Naive thymus-derived CD8-positive, alpha-beta T cell (primary cell): ENCODE results near the gene DLG5. TPM values are rescaled to one million over a fixed set of nuclear protein-coding genes. Genes with fewer than 3 reads are reported as not detected.
A peak's percentile ranks its signal among the peaks of the same experiment; 100 is the strongest.

Source experiments
- ATAC-seq, 2 donors: fragments of 150-1000 bp; cut with Tn5 transposase in 1 of 2; sonication (Bioruptor Pico), chemical (Tn5 transposase) in 1 of 2; 1 replicate in 1 of 2; 2 replicates in 1 of 2; pipeline ENCODE4 v1.10.0; 2021; ENCODE audit warnings: mild to moderate bottlenecking in 2 of 2, moderate library complexity in 2 of 2
- POLR2A ChIA-PET: fragments of 350-600 bp; sonication (Branson Sonifier 250); formaldehyde crosslinking; loops from one replicate; lab custom pipeline; 2021; ENCODE audit warnings: antibody characterized with exemption; lab: Charles Lee
- DNase-seq, 10 donors: peaks; one replicate each; pipeline versions ENCODE4 v3.0.0 to v3.0.0-alpha.2; 2020 to 2022
- H3K27ac Mint-ChIP-seq, 10 donors: one replicate each; pipeline ENCODE4 v1.8.0; 2020 to 2022; ENCODE audit warnings: mild to moderate bottlenecking in 10 of 10, mixed read lengths in 10 of 10, moderate library complexity in 4 of 10, inconsistent platforms in 1 of 10
- H3K27me3 Mint-ChIP-seq, 5 donors: one replicate each; pipeline ENCODE4 v1.8.0; 2021 to 2022; ENCODE audit warnings: mixed read lengths in 5 of 5
- H3K36me3 Mint-ChIP-seq, 3 donors: one replicate each; pipeline ENCODE4 v1.8.0; 2020 to 2022; ENCODE audit warnings: mixed read lengths in 3 of 3, mild to moderate bottlenecking in 2 of 3, inconsistent platforms in 1 of 3
- H3K4me1 Mint-ChIP-seq, 4 donors: one replicate each; pipeline ENCODE4 v1.8.0; 2021 to 2022; ENCODE audit warnings: mixed read lengths in 4 of 4
- H3K4me3 Mint-ChIP-seq, 10 donors: one replicate each; pipeline ENCODE4 v1.8.0; 2020 to 2022; ENCODE audit warnings: mild to moderate bottlenecking in 10 of 10, mixed read lengths in 10 of 10, moderate library complexity in 6 of 10, inconsistent platforms in 1 of 10
- H3K9me3 Mint-ChIP-seq, 9 donors: one replicate each; pipeline ENCODE4 v1.8.0; 2020 to 2022; ENCODE audit warnings: mixed read lengths in 9 of 9, mild to moderate bottlenecking in 3 of 9, inconsistent platforms in 1 of 9, moderate library complexity in 1 of 9
- polyA plus RNA-seq, 3 donors: library from polyadenylated mRNA; unstranded; fragments of 300-500 nt; fragmentation: Illumina TruSeq; gene quantifications; one replicate each; pipeline ENCODE4 v1.2.3, GENCODE V29; 2021
- total RNA-seq, 8 experiments: library from RNA in 2 of 8; stranded (reverse) in 2 of 8; gene quantifications; one replicate each; pipeline ENCODE4 v1.2.3 and lab custom pipeline; 2021 to 2026

The DLG5 gene
- total and polyA plus RNA-seq, 5 experiments from 2014 or later = 0.04 to 0.55 (median 0.42) TPM; not detected in 1

DNA sequence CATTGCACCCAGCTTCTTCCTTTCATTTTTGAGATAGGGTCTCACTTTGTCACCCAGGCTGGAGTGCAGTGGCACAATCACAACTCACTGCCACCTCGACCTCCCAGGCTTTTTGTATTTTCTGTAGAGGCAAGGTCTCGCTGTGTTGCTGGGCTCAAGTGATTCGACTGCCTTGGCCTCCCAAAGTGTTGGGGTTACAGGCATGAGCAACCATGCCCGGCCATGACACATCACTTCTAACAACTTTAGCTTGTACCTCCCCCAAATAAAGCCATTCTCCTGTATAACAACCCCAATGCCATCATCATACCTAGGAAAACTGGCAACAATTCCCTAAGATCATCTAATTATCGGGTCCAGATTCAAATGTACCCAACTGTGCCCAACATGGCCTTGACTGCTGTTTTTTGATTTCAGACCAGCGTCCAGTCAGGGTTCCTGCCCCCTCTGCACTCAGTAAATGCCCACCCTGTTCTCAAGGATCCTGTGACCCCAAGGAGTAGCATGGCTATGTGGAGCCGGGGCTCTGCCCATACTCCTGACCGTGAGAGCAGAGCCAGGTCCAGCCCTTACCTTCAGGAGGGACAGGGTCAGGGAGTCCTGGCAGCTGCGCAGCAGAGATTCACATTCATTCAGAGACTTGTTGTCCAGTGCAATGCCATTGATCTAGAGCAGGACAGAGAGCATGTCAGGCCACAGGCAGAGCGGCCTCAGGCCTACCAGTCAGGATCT, 102.6 kb downstream of the DLG5 start:
- Mint-ChIP-seq H3K36me3 (no peaks in the 10 kb centered on the region), H3K27me3 (no peaks in the 10 kb centered on the region), H3K27ac (no peak overlapping the region), H3K4me1 (peaks cover 0 to 1% (median 0%) of the 10 kb centered on the region in 4 donors), H3K9me3 (no peaks in the 10 kb centered on the region), H3K4me3 (no peak overlapping the region)
- ATAC-seq (no peak), DNase-seq (no peak)
- POLR2A ChIA-PET = no interaction called here

DNA sequence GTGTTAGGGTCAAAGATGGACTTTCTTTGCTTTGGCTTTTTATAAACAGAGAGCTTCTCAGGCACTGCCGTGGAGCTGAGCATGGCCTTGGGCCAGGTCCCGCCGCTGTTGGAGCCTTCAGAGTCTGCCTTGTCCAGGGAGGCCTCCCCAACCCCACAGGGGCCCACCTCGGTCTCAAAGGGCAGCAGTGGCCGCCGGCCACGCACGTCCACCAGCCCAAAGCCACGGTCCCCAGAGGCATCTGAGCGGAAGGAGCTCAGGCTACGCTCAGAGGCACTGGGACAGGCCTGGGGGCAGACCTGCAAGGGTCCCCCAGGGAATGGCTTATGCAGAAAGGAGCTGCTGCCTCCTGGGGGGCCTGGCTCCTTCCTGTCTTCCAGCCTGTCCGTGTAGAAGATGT, 105.0 kb downstream of the DLG5 start:
- DNase-seq = no peak
- POLR2A ChIA-PET = no interaction called here
- Mint-ChIP-seq H3K27ac (no peak overlapping the region), H3K27me3 (no peaks in the 10 kb centered on the region), H3K4me3 (no peak overlapping the region), H3K9me3 (no peaks in the 10 kb centered on the region), H3K4me1 (peaks cover 0 to 1% (median 0%) of the 10 kb centered on the region in 4 donors), H3K36me3 (no peaks in the 10 kb centered on the region)
- no peak for ATAC-seq

DNA sequence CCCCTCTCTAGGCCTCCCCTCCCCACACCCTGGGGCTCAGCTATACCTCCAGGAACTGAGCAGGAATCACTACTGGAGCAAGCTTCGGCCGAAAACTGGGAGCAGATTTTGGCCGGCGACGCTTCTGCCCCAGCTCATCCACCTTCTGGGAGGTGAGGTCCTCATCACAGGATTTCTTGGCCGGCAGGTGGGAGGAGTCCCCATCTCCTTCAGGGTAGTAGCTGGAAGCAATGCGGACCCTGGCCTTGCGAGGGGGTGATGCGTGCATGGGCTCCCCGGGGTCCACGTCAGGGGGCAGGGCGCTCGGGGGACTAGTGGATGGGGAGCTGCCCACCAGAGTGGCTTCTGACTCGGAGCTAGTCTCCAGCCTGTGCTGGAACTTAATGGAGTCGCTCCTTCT, 105.5 kb downstream of the DLG5 start:
- no peak for DNase-seq
- no peak for ATAC-seq
- Mint-ChIP-seq H3K4me3 (no peak overlapping the region), H3K27me3 (no peaks in the 10 kb centered on the region), H3K36me3 (no peaks in the 10 kb centered on the region), H3K27ac (peak overlapping the region in 1 of 10 donors; percentile 77), H3K4me1 (peaks cover 0 to 1% (median 0%) of the 10 kb centered on the region in 4 donors), H3K9me3 (no peaks in the 10 kb centered on the region)
- POLR2A ChIA-PET = no interaction called here

DNA sequence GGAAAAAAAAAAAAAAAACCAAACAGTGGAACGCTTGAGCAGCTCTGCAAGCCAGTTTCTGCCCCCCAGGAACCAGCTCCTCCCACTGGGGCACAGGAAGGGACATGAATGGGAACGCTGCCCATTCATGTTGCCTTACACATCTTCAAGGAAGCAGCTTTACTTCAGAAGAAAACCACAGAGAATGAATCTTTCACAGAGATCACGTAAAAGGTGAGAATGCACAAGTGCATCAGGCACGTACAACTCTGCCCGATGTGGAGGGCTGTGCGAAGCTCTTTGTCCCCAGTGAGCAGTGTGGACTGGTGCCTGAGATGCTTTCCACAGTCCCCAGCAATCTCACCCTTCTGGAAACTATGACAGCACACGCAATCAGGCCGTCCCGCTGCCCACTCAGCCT, 106.2 kb downstream of the DLG5 start:
- Mint-ChIP-seq H3K4me1 (peaks cover 0 to 1% (median 0%) of the 10 kb centered on the region in 4 donors), H3K9me3 (no peaks in the 10 kb centered on the region), H3K4me3 (no peak overlapping the region), H3K36me3 (no peaks in the 10 kb centered on the region), H3K27me3 (no peaks in the 10 kb centered on the region), H3K27ac (no peak overlapping the region)
- ATAC-seq (no peak), DNase-seq (no peak)
- POLR2A ChIA-PET = no interaction called here

DNA sequence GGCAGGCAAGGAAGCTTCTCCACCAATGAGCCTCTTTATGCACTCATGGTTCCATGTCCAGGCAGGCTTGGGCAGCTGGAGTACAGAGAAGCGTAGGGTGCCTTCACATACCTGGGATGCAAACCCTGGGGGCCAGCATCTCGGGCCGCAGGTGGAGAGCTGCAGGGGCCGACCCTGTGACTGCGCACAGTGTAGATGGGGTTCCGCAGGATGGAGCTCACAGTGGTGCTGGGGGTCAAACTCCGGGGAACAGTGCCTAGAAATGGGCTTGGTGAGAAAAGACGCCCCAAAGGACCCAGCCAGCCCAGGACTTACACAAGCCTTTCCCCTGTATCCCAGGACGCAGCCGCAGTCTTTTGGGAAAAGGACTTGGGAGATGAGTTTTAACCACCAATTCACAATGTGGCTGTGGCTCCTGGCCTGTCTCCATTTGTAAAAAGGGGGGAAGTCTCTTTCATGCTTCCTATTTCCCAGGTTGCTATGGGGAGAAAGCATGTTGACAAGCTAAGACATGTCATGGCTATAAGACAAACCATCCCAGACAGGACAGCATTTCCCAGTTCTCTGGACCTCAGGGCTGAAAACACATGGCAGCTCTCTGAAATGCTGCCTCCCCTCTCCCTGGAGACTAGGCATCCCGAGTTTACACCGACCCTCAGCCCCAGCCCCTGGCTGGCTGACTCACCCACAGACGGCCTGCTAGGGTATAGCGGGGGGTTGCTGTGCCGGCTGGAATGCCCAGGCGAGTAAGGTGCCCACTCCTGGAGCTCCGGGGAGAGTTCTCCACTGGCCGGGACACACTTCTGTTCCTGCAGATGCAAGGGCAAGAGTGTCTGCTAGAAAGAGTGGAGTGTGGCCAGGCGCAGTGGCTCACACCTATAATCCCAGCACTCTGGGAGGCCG, 107.1 kb downstream of the DLG5 start:
- ATAC-seq = no peak
- no peak overlapping the region for H3K4me3 Mint-ChIP-seq
- DNase-seq = no peak
- H3K27me3 Mint-ChIP-seq = no peaks in the 10 kb centered on the region
- H3K4me1 Mint-ChIP-seq = peaks cover 0 to 1% (median 0%) of the 10 kb centered on the region in 4 donors
- POLR2A ChIA-PET = interaction anchor here (1.0 kb wide), 1 partner anchor 13 kb away, joined by 3 read pairs; no protein-coding TSS in a partner anchor
- H3K27ac Mint-ChIP-seq = no peak overlapping the region
- no peaks in the 10 kb centered on the region for H3K9me3 Mint-ChIP-seq
- no peaks in the 10 kb centered on the region for H3K36me3 Mint-ChIP-seq

DNA sequence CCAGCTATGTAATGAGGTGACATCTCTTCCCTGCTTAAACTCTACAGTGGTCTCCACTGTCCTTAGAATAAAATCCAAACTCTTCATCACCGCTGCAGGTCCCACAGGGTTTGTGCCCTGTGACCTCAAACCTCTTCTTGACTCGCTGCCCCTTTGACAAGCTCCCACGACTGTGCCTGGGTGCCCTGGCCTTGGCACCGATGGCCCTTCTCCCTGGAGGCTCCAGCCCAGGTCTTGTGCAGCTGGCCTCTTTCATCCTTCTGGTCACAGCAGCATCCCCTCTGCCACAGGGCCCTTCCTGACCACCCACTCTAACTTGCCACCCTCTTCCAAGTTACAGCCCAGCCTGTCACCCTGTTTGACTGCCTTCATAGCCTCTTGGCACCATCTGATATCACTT, 108.2 kb downstream of the DLG5 start:
- Mint-ChIP-seq H3K27me3 (no peaks in the 10 kb centered on the region), H3K4me3 (no peak overlapping the region), H3K36me3 (no peaks in the 10 kb centered on the region), H3K27ac (no peak overlapping the region), H3K4me1 (peaks cover 0 to 1% (median 0%) of the 10 kb centered on the region in 4 donors), H3K9me3 (no peaks in the 10 kb centered on the region)
- DNase-seq (no peak), ATAC-seq (no peak)
- POLR2A ChIA-PET = interaction anchor here (1.0 kb wide), 1 partner anchor 14 kb away, joined by 3 read pairs; no protein-coding TSS in a partner anchor

DNA sequence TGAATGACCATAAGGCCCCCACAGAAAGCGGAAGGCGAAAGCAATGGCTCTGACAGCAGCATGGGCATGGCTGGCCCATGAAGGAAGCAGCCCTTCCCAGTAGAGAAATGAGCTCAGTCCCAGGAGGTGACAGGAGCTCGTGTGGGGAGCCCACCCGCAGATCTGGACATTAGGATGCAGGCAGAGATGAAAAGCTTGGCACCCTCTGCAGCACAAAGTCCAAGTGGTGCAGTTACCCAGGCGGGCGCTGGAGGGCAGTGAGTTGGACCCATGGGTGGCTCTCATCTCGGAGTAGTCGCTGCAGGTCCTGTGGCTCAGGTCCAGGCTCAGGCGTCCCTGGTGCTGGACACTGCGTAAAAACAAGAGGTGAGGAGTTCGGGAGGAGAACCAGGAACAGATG, 109.0 kb downstream of the DLG5 start:
- no peaks in the 10 kb centered on the region for H3K27me3 Mint-ChIP-seq
- DNase-seq (no peak), ATAC-seq (no peak)
- POLR2A ChIA-PET = no interaction called here
- no peak overlapping the region for H3K4me3 Mint-ChIP-seq
- H3K4me1 Mint-ChIP-seq = peaks cover 0 to 1% (median 0%) of the 10 kb centered on the region in 4 donors
- peak overlapping the region in 1 of 10 donors; percentile 33 for H3K27ac Mint-ChIP-seq
- no peaks in the 10 kb centered on the region for H3K9me3 Mint-ChIP-seq
- H3K36me3 Mint-ChIP-seq = no peaks in the 10 kb centered on the region

DNA sequence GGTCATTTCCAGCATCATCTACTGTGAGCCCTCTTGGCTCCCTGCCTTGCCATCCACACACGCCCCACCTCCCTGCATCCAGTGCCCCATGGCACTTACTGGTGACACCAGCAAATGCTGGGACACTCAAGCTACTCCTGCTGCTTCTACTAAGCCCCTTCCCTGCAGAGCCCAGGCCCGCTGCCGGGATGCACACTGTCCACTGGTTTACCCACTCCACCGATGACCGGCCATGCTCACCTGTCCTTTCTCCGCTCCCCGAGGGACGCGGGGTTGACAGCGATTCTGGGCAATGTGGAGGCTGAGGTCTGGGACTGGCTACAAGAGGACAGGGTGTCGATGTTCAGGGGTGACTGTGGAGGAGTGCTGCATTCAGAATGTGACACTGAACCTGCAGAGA, 110.2 kb downstream of the DLG5 start:
- Mint-ChIP-seq H3K9me3 (no peaks in the 10 kb centered on the region), H3K4me3 (no peak overlapping the region), H3K36me3 (no peaks in the 10 kb centered on the region), H3K27ac (no peak overlapping the region), H3K27me3 (no peaks in the 10 kb centered on the region), H3K4me1 (peaks cover 0 to 1% (median 0%) of the 10 kb centered on the region in 4 donors)
- DNase-seq = no peak
- ATAC-seq = no peak
- POLR2A ChIA-PET = no interaction called here

DNA sequence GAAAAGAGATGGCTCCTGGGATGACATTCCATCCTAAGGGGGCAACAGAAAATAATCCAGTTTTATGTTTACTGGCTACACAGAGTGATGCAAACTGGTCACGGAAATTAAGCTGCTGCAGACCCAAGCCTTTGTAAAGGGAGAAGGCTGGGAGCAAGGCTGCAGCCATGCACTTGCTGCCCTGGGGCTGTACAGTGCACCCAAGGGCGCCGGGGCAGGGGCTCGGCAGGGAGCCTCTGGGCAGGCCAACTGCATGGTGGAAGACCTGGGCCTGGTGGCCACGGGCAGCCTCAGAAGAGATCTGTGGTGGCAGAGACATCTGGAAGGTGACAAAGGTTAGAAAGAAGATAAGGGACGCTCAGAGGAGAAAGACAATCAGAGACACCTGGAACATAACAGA, 113.8 kb downstream of the DLG5 start:
- no peak overlapping the region for H3K27ac Mint-ChIP-seq
- no peaks in the 10 kb centered on the region for H3K9me3 Mint-ChIP-seq
- DNase-seq (no peak), ATAC-seq (no peak)
- H3K36me3 Mint-ChIP-seq = no peaks in the 10 kb centered on the region
- H3K4me1 Mint-ChIP-seq = no peaks in the 10 kb centered on the region
- no peaks in the 10 kb centered on the region for H3K27me3 Mint-ChIP-seq
- no peak overlapping the region for H3K4me3 Mint-ChIP-seq
- POLR2A ChIA-PET = no interaction called here

DNA sequence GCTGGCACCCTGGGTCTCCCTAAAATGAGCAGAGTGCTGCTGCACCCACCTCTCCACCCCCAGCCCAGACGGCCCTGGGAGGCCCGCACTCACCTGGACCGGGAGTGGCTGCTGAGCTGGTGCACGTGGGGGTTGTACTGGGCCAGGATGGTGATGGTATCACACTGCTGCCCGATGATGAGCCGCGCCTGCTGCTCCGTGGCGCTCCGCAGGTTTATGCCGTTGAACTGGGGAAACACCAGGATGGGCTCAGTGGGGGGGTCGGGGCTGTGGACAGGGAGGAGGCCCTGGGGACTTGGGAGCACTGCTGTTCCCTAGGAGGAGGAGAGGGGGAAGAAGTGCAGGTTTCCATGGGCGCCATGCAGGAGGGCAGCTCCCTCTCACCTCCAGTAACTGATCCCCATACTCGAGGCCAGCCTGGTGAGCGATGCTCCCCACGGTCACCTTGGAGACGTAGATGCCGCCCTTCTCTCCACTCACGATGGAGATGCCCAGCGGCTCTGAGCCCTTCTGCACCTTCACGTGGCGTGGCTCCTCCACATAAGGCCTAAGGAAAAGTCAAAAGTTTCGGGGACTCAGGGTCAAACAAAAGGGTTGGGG, 114.6 kb downstream of the DLG5 start:
- H3K4me1 Mint-ChIP-seq = no peaks in the 10 kb centered on the region
- ATAC-seq (no peak), DNase-seq (no peak)
- POLR2A ChIA-PET = no interaction called here
- H3K36me3 Mint-ChIP-seq = no peaks in the 10 kb centered on the region
- H3K27me3 Mint-ChIP-seq = no peaks in the 10 kb centered on the region
- H3K4me3 Mint-ChIP-seq = no peak overlapping the region
- no peaks in the 10 kb centered on the region for H3K9me3 Mint-ChIP-seq
- no peak overlapping the region for H3K27ac Mint-ChIP-seq

DNA sequence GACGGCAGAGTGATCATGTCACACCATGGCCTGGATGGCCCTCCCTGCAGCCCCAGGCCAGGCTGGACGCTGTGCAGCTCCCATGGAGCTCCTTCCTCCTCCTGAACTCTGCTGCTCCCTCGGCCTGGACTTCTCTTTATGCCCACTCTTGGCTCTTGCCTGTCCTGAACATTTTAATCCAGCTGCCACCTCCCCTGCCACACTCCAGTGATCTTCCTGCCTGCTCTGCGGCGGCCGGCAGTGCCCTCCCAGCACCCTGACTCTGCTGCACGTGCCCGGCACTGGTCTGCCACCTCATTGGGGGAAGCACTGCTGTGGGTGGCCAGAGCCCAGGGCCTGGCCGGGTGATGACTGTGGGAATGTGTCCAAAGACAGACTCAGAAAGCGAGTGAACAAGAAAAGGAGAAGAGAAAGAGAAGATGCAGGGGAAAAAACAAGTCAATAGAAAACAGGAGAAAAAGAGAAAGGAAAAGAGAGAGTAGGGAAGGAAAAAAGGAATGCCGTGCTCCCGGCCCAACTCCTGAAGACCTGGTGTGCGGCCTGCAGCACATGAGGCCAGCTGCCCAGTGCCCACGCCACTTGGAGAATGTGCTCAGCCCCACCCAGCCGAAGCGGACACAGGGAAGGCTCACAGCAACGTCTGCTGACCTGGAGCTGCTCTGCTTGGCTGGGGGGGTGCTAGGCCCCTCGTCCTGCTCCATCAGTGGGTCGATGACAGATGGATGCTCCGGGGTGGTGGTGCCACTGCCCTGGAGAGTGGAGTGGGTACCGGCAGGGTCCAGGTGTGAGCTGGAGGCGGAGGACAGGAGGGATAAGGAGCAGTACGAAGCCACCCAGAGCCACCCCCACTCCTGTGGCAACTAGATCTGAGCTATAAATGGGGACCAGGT, 115.9 kb downstream of the DLG5 start:
- no peak overlapping the region for H3K4me3 Mint-ChIP-seq
- no peak for ATAC-seq
- no peaks in the 10 kb centered on the region for H3K4me1 Mint-ChIP-seq
- POLR2A ChIA-PET = no interaction called here
- H3K9me3 Mint-ChIP-seq = no peaks in the 10 kb centered on the region
- H3K27me3 Mint-ChIP-seq = no peaks in the 10 kb centered on the region
- no peak for DNase-seq
- no peak overlapping the region for H3K27ac Mint-ChIP-seq
- H3K36me3 Mint-ChIP-seq = no peaks in the 10 kb centered on the region

DNA sequence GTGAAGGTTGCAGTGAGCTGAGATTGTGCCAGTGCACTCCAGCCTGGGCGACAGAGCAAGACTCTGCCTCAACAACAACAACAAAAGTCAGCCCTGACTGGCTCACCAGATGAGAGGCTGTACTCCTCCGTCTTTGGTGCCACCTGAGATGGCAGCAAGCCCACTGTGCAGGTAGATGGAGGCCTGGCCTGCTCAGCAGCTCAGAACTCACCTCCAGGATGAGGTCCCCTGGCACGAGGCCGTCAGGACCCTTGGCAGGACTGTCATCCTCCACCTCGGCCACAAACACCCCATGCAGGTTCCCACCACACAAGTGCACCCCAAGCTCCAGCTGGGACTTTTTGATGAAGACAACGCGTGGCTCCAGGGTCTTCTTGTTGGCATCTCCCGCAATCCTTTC, 117.2 kb downstream of the DLG5 start:
- no peak for DNase-seq
- POLR2A ChIA-PET = no interaction called here
- no peaks in the 10 kb centered on the region for H3K4me1 Mint-ChIP-seq
- ATAC-seq = no peak
- no peaks in the 10 kb centered on the region for H3K36me3 Mint-ChIP-seq
- H3K27me3 Mint-ChIP-seq = no peaks in the 10 kb centered on the region
- H3K27ac Mint-ChIP-seq = no peak overlapping the region
- H3K4me3 Mint-ChIP-seq = no peak overlapping the region
- H3K9me3 Mint-ChIP-seq = no peaks in the 10 kb centered on the region
